ENCODE results near the gene MFRP.

Gene MFRP

DNA sequence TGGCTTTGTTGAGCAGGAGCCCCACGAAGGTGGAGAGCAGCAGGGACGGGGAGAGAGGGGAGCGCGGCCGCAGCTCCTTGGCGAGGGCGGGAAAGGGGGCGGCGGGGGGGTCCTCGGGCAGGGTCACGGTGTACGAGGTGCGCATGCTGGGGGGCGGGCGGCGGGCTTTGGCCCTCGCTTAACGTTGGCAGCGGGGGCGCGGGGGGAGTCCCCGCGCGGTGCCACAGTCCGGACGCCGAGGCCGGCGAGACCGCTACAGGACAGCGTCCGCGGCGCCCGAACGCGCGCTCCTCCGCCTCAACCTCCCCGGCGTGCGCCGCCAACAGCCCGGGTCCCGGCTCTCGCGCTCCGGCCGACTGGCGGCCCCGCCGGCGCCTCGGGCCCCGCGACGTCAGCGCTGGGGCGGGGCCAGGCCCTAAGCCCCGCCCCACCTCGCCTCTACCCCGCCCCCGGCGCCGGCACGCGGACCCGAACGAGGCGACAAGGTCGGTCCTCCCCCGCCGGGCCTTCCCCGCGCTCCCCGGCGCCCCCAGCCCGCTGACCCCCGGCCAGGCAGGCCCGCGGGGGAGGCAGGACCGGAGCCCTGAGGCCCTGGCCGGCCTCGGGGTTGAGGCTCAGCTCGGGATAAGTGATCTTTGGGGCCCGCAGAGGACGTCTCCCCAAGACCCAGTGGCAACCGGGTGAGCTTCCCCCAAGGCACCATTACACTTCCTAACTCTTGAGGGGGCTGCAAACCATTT, 17.5 kb upstream of the MFRP start:
- Histone ChIP-seq H3K9ac (ENCODE audit: low read depth, low read length) (no peak overlapping the region), H3K27me3 (ENCODE audit: insufficient read depth, low read length) (peaks cover 40% of the 10 kb centered on the region), H3K27ac (ENCODE audit: low read depth, low read length) (no peak overlapping the region), H3K9me3 (ENCODE audit: insufficient read depth, low read depth, low read length) (no peaks in the 10 kb centered on the region), H3K4me3 (ENCODE audit: low read length) (peak overlapping the region; percentile 50), H3K36me3 (ENCODE audit: insufficient read depth, low read length) (0 out of 2 replicates have a peak, but pooled peaks cover 4% of the 10 kb centered on the region), H3K4me1 (ENCODE audit: insufficient read depth, low read length) (peaks cover 41% of the 10 kb centered on the region)
- WGBS = 4% methylated on average over 88 of the region's 88 CpGs

DNA sequence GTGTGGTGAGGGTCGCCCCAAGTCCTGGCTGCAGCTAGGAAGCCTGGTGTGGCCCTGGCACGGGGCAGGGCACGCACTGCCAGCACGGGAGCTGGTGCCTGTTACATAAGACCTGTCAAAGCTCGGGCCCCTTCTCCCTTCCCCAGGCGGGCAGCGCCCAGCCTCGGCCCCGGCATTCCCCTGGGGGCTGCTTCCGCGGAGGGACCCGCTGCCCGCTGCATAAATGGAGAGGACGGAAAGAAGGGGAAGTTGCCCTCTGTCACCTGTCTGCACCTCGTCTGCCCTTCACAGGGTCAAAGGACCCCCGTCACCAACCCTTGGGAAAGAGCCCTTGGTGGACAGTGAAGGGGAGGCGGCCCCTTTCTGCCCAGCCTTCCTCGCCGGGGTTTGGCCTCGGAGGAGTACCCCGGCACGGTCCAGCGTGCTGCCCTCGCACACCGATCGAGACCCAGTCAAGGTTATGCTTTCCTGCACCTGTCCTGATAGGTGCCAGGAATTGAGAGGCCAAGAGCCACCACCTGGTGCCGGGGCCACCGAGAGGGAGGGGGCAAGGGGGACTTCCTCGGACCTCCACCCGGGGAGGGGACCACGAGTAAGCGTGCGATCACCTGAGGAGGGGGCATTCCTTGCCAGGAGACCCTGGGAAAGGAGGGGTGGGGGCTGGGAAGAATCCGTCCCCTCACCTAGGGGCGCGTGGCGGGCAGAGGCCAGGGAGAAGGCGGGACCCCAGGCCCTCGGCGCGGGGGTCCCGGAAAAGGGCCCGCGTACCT, 16.8 kb upstream of the MFRP start:
- no peak overlapping the region for H3K9ac ChIP-seq (ENCODE audit: low read depth, low read length)
- peaks cover 41% of the 10 kb centered on the region for H3K4me1 ChIP-seq (ENCODE audit: insufficient read depth, low read length)
- 0 out of 2 replicates have a peak, but pooled peaks cover 9% of the 10 kb centered on the region for H3K36me3 ChIP-seq (ENCODE audit: insufficient read depth, low read length)
- WGBS = 52% methylated on average over 44 of the region's 44 CpGs
- H3K9me3 ChIP-seq (ENCODE audit: insufficient read depth, low read depth, low read length) = no peaks in the 10 kb centered on the region
- no peak overlapping the region for H3K27ac ChIP-seq (ENCODE audit: low read depth, low read length)
- H3K27me3 ChIP-seq (ENCODE audit: insufficient read depth, low read length) = peaks cover 40% of the 10 kb centered on the region
- H3K4me3 ChIP-seq (ENCODE audit: low read length) = peak overlapping the region; percentile 50

- peaks cover 40% of the 10 kb centered on the region for H3K27me3 ChIP-seq (ENCODE audit: insufficient read depth, low read length)
- H3K4me1 ChIP-seq (ENCODE audit: insufficient read depth, low read length) = peaks cover 41% of the 10 kb centered on the region
- H3K9ac ChIP-seq (ENCODE audit: low read depth, low read length) = no peak overlapping the region
- 94% methylated on average over 5 of the region's 5 CpGs for WGBS
- no peak overlapping the region for H3K27ac ChIP-seq (ENCODE audit: low read depth, low read length)
- no peaks in the 10 kb centered on the region for H3K9me3 ChIP-seq (ENCODE audit: insufficient read depth, low read depth, low read length)
- no peak overlapping the region for H3K4me3 ChIP-seq (ENCODE audit: low read length)
- H3K36me3 ChIP-seq (ENCODE audit: insufficient read depth, low read length) = 0 out of 2 replicates have a peak, but pooled peaks cover 13% of the 10 kb centered on the region
Measured at GRCh38 chr11:119362741-119363080, 16.2 kb upstream of the MFRP start.

- Histone ChIP-seq H3K36me3 (ENCODE audit: insufficient read depth, low read length) (0 out of 2 replicates have a peak, but pooled peaks cover 14% of the 10 kb centered on the region), H3K27me3 (ENCODE audit: insufficient read depth, low read length) (peaks cover 40% of the 10 kb centered on the region), H3K9me3 (ENCODE audit: insufficient read depth, low read depth, low read length) (no peaks in the 10 kb centered on the region), H3K27ac (ENCODE audit: low read depth, low read length) (no peak overlapping the region), H3K4me1 (ENCODE audit: insufficient read depth, low read length) (peaks cover 41% of the 10 kb centered on the region), H3K9ac (ENCODE audit: low read depth, low read length) (no peak overlapping the region), H3K4me3 (ENCODE audit: low read length) (no peak overlapping the region)
- WGBS = 71% methylated on average over 11 of the region's 11 CpGs
Measured at GRCh38 chr11:119361941-119362725, 15.6 kb upstream of the MFRP start.

GRCh38 chr11:119361056-119361787, 14.7 kb upstream of the MFRP start:
- WGBS = 5% methylated on average over 8 of the region's 8 CpGs
- Histone ChIP-seq H3K4me1 (ENCODE audit: insufficient read depth, low read length) (peaks cover 41% of the 10 kb centered on the region), H3K27me3 (ENCODE audit: insufficient read depth, low read length) (peaks cover 40% of the 10 kb centered on the region), H3K36me3 (ENCODE audit: insufficient read depth, low read length) (0 out of 2 replicates have a peak, but pooled peaks cover 14% of the 10 kb centered on the region), H3K9ac (ENCODE audit: low read depth, low read length) (no peak overlapping the region), H3K4me3 (ENCODE audit: low read length) (peak overlapping the region; percentile 35), H3K27ac (ENCODE audit: low read depth, low read length) (peak overlapping the region; percentile 58; the same call in 1 of the 2 replicates), H3K9me3 (ENCODE audit: insufficient read depth, low read depth, low read length) (no peaks in the 10 kb centered on the region)

DNA sequence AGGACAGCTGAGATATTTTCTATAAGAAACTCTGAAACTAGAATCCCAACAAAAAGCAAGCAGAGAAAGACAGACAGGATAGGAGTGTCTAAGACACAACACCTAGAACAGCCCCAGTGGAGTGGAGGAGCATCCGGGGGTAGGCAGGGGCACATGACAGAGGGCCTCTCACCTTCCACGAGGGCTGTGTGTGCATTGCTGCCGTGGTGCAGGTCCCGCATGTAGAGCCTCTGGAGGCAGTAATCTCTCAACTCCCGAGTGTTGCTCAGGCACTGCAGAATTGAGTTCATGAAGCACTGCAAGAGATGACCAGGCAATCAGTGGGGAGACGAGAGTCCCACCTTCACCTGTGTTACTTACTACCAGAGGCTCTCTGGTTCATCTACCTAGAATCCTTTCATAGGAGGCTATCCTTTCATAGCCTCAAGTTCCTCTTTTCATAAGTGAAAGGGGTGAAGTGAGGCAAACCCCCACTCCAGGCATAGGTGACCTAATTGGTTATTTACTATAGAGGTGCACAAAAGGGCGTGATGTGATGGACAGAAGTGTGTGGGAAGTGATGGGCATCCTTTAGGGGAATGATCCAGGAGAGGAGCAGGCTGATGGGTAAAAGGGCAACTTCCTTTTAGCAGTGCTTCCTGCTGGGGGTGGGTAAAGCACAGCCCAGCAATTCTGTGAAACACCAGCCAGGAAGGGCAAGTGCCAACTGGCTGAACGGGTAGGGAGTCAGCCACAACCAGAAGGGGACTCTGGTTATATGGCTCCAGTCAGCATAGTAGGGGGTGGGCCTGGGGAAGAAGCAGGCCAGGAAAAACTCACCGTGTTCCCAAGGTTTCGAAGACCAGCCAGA, 13.1 kb upstream of the MFRP start:
- no peak overlapping the region for H3K27ac ChIP-seq (ENCODE audit: low read depth, low read length)
- no peak overlapping the region for H3K9ac ChIP-seq (ENCODE audit: low read depth, low read length)
- H3K27me3 ChIP-seq (ENCODE audit: insufficient read depth, low read length) = peaks cover 34% of the 10 kb centered on the region
- H3K4me1 ChIP-seq (ENCODE audit: insufficient read depth, low read length) = peaks cover 39% of the 10 kb centered on the region
- H3K9me3 ChIP-seq (ENCODE audit: insufficient read depth, low read depth, low read length) = no peaks in the 10 kb centered on the region
- 91% methylated on average over 10 of the region's 10 CpGs for WGBS
- no peak overlapping the region for H3K4me3 ChIP-seq (ENCODE audit: low read length)
- 0 out of 2 replicates have a peak, but pooled peaks cover 14% of the 10 kb centered on the region for H3K36me3 ChIP-seq (ENCODE audit: insufficient read depth, low read length)

GRCh38 chr11:119357074-119357473, 10.6 kb upstream of the MFRP start:
- 77% methylated on average over 10 of the region's 13 CpGs for WGBS
- H3K9ac ChIP-seq (ENCODE audit: low read depth, low read length) = no peak overlapping the region
- H3K9me3 ChIP-seq (ENCODE audit: insufficient read depth, low read depth, low read length) = no peaks in the 10 kb centered on the region
- peak overlapping the region; percentile 76 for H3K4me3 ChIP-seq (ENCODE audit: low read length)
- H3K27ac ChIP-seq (ENCODE audit: low read depth, low read length) = no peak overlapping the region
- peaks cover 10% of the 10 kb centered on the region; the same call in 1 of the 2 replicates for H3K27me3 ChIP-seq (ENCODE audit: insufficient read depth, low read length)
- H3K4me1 ChIP-seq (ENCODE audit: insufficient read depth, low read length) = peaks cover 26% of the 10 kb centered on the region
- 0 out of 2 replicates have a peak, but pooled peaks cover 14% of the 10 kb centered on the region for H3K36me3 ChIP-seq (ENCODE audit: insufficient read depth, low read length)

- Histone ChIP-seq H3K27me3 (ENCODE audit: insufficient read depth, low read length) (peaks cover 8% of the 10 kb centered on the region; the same call in 1 of the 2 replicates), H3K27ac (ENCODE audit: low read depth, low read length) (peak overlapping the region; percentile 71), H3K4me1 (ENCODE audit: insufficient read depth, low read length) (peaks cover 20% of the 10 kb centered on the region), H3K9ac (ENCODE audit: low read depth, low read length) (peak overlapping the region; percentile 86), H3K9me3 (ENCODE audit: insufficient read depth, low read depth, low read length) (no peaks in the 10 kb centered on the region), H3K4me3 (ENCODE audit: low read length) (peak overlapping the region; percentile 76), H3K36me3 (ENCODE audit: insufficient read depth, low read length) (0 out of 2 replicates have a peak, but pooled peaks cover 14% of the 10 kb centered on the region)
- 2% methylated on average over 54 of the region's 54 CpGs for WGBS
Measured at GRCh38 chr11:119356349-119357031, 10.0 kb upstream of the MFRP start.

DNA sequence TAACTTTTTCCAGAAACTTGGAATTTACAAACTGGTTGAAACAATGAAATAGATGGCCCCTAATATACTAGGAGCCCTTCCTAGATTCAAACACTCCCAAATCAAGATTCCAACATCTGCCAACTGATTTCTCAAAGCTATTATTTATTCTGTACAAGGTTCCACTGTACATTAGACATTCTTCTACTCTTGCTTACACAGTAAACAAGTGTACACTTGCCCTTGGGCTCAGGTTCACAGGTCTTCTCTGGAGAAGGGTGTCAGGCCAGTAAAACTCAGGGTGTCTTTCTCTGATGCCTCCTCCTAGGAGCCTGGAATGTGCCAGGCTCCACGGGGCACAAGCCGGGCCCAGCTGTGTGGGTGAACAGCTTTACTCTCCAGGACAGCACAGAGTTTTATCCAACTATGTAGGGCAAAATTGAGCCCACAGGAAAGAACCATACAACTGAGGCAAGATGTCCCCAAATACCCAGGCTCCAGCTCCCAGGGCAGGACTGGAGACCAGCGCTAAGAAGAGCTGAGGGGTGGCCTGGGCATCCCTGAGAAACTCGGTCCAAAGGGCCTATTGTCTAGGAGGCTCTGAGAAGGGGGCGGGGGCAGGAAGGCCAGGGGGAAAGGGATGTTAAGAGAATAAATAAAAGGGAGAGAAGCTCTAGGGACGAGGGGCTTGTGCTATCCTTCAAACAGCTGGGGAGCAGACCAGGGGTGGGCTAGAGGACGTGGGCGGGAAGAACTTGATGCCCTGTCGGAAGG, 8.8 kb upstream of the MFRP start:
- H3K4me1 ChIP-seq (ENCODE audit: insufficient read depth, low read length) = peaks cover 9% of the 10 kb centered on the region; the same call in 1 of the 2 replicates
- WGBS = 62% methylated on average over 9 of the region's 9 CpGs
- H3K36me3 ChIP-seq (ENCODE audit: insufficient read depth, low read length) = 0 out of 2 replicates have a peak, but pooled peaks cover 14% of the 10 kb centered on the region
- peaks cover 8% of the 10 kb centered on the region; the same call in 1 of the 2 replicates for H3K27me3 ChIP-seq (ENCODE audit: insufficient read depth, low read length)
- no peak overlapping the region for H3K27ac ChIP-seq (ENCODE audit: low read depth, low read length)
- no peak overlapping the region for H3K4me3 ChIP-seq (ENCODE audit: low read length)
- no peaks in the 10 kb centered on the region for H3K9me3 ChIP-seq (ENCODE audit: insufficient read depth, low read depth, low read length)
- H3K9ac ChIP-seq (ENCODE audit: low read depth, low read length) = no peak overlapping the region
